GM12878 (cell line): ENCODE data around the gene YPEL4. TPM values are rescaled to one million over a fixed set of nuclear protein-coding genes. Genes with fewer than 3 reads are reported as not detected.

Source experiments
- ATAC-seq: fragments of 200-7000 bp; cut with Tn5 transposase; 3 replicates; pipeline ENCODE4 v1.9.1; 2020; ENCODE audit warnings: mild to moderate bottlenecking, moderate library complexity
- BruUV-seq: library from RNA; stranded (reverse); fragments of 400-500 nt; replicated peaks from 2 replicates; lab custom pipeline; 2021; lab: Mats Ljungman, UMichigan
- CTCF ChIA-PET: fragments of 300-600 bp; sonication (Branson Sonifier 250); formaldehyde crosslinking; extraction: SDS; loops from one replicate; lab custom pipeline; 2021; ENCODE audit warnings: inconsistent platforms; lab: Yijun Ruan, JAX
- POLR2A ChIA-PET: fragments of 350-600 bp; formaldehyde crosslinking; extraction: SDS; loops from one replicate; lab custom pipeline; 2021; ENCODE audit warnings: inconsistent platforms; lab: Charles Lee
- RAD21 ChIA-PET: fragments of 300-600 bp; sonication (Branson Sonifier 250); formaldehyde crosslinking; loops from one replicate; lab custom pipeline; 2023; ENCODE audit warnings: antibody characterized with exemption; ENCODE audit not compliant: unreplicated experiment; lab: Charles Lee
- SMC1A ChIA-PET: fragments of 300-600 bp; sonication (Branson Sonifier 250); formaldehyde crosslinking; loops from one replicate; lab custom pipeline; 2023; ENCODE audit not compliant: unreplicated experiment, uncharacterized antibody; lab: Charles Lee
- DNase-seq: peaks from one replicate; pipeline ENCODE4 v3.0.0-alpha.2; 2011; ENCODE audit warnings: low read depth, low spot score
- FAIRE-seq: peaks from 3 replicates; lab custom pipeline; 2011; peaks lifted over from hg19 to GRCh38; lab: Jason Lieb, UNC
- H2AFZ ChIP-seq: 2 replicates; pipeline ENCODE4 v1.6.0; 2011; ENCODE audit warnings: low read depth, low read length, control low read depth; ENCODE audit not compliant: control insufficient read depth
- H3K27ac ChIP-seq: 2 replicates; pipeline ENCODE4 v1.5.1; 2011; ENCODE audit warnings: control low read depth; ENCODE audit not compliant: control insufficient read depth, insufficient read depth
- H3K27me3 ChIP-seq, 2 experiments: replicated peaks in 1 of 2; 2 replicates each; pipeline versions ENCODE4 v1.6.0 to v1.6.1; 2011; ENCODE audit warnings: low read length in 1 of 2; ENCODE audit not compliant: control insufficient read depth in 2 of 2, insufficient read depth in 2 of 2
- H3K36me3 ChIP-seq, 2 experiments: 2 replicates each; pipeline ENCODE4 v1.5.1; 2011; ENCODE audit warnings: low read length in 1 of 2; ENCODE audit not compliant: control insufficient read depth in 2 of 2, insufficient read depth in 2 of 2
- H3K4me1 ChIP-seq: 2 replicates; pipeline ENCODE4 v1.6.1; 2011; ENCODE audit warnings: mild to moderate bottlenecking, low read length, moderate library complexity, mixed read lengths; ENCODE audit not compliant: control insufficient read depth, insufficient read depth
- H3K4me2 ChIP-seq: 2 replicates; pipeline ENCODE4 v1.6.0; 2011; ENCODE audit warnings: control low read depth; ENCODE audit not compliant: control insufficient read depth, insufficient read depth
- H3K4me3 ChIP-seq: fragments of 200-600 bp; sonication (generic); 2 replicates; pipeline ENCODE4 v1.5.1; 2016
- H3K79me2 ChIP-seq: 2 replicates; pipeline ENCODE4 v1.6.0; 2011; ENCODE audit warnings: low read length; ENCODE audit not compliant: control insufficient read depth, insufficient read depth
- H3K9ac ChIP-seq: 2 replicates; pipeline ENCODE4 v1.8.0; 2011; ENCODE audit warnings: low read length, control low read depth, mixed read lengths; ENCODE audit not compliant: control insufficient read depth, insufficient read depth
- H3K9me3 ChIP-seq: replicated peaks from 3 replicates; pipeline ENCODE4 v1.5.1; 2011; ENCODE audit warnings: mild to moderate bottlenecking, low read length; ENCODE audit not compliant: control insufficient read depth, insufficient read depth
- H4K20me1 ChIP-seq: 2 replicates; pipeline ENCODE4 v1.6.0; 2011; ENCODE audit not compliant: control insufficient read depth, insufficient read depth
- CHD1 ChIP-seq: IDR thresholded peaks from 2 replicates; pipeline ENCODE4 v1.6.1; 2012; ENCODE audit warnings: low read depth, low read length, improper control_type of control experiment
- FOS ChIP-seq: IDR thresholded peaks from 3 replicates; pipeline ENCODE4 v1.6.1; 2011; ENCODE audit warnings: borderline replicate concordance; ENCODE audit not compliant: insufficient read length; ENCODE audit errors: extremely low read depth
- PAX5 ChIP-seq: IDR thresholded peaks from 2 replicates; pipeline ENCODE4 v1.6.1; 2011; ENCODE audit warnings: low read depth, low read length, borderline replicate concordance
- RAD21 ChIP-seq: IDR thresholded peaks from 2 replicates; pipeline ENCODE4 v1.6.1; 2011; ENCODE audit warnings: mild to moderate bottlenecking, low read depth, low read length, moderate library complexity; ENCODE audit not compliant: insufficient read depth
- RUNX3 ChIP-seq: IDR thresholded peaks from 2 replicates; pipeline ENCODE4 v1.6.1; 2012; ENCODE audit warnings: low read length, inconsistent platforms
- SMC3 ChIP-seq: IDR thresholded peaks from 2 replicates; pipeline ENCODE4 v1.6.1; 2011; ENCODE audit warnings: low read length, improper control_type of control experiment, borderline replicate concordance
- WGBS: methylation state at CpG from one replicate; pipeline ENCODE4 v1.1.6; 2016; ENCODE audit warnings: low lambda C conversion rate; ENCODE audit not compliant: insufficient replicate concordance, insufficient coverage; ENCODE audit errors: missing lambda C conversion rate; 5-methylcytosine and 5-hydroxymethylcytosine counted together
- in situ Hi-C: fragments of 300-500 bp; cut with MboI; formaldehyde crosslinking; loops from 9 replicates; pipeline ENCODE4 v1.14.3; 2018; ENCODE audit warnings: mixed read lengths
- intact Hi-C: fragments of 100-400 bp; cut with micrococcal nuclease; formaldehyde crosslinking; loops from one replicate; pipeline ENCODE4 v1.14.2; 2022; ENCODE audit not compliant: unreplicated experiment
- polyA plus RNA-seq, 11 experiments: library from polyadenylated mRNA; depleted of rRNA in 4 of 11; unstranded in 6 of 11; stranded (reverse) in 5 of 11; fragments of >200 nt; fragmentation: Nextera tagmentation in 4 of 11; fragmentation: Illumina TruSeq in 1 of 11; extraction: Ambion mirVana in 4 of 11; extraction: Trizol in 1 of 11; gene quantifications; 1 replicate in 1 of 11; 2 replicates in 10 of 11; pipeline versions ENCODE4 v1.2.1 to v1.2.3, GENCODE V29; 2011 to 2016; ENCODE audit warnings: inconsistent platforms in 2 of 11, missing spikeins in 2 of 11, low read depth in 1 of 11
- total RNA-seq, 4 experiments: library from RNA; depleted of rRNA in 3 of 4; stranded (reverse); fragments of >200 nt in 3 of 4; fragmentation: Illumina TruSeq in 1 of 4; extraction: Trizol in 1 of 4; gene quantifications; 2 replicates each; pipeline versions ENCODE4 v1.2.1 to v1.2.3, GENCODE V29; 2013 to 2021
- TF ChIP-seq, protein P1 (sequence below): IDR thresholded peaks from 2 replicates; pipeline ENCODE4 v1.6.1; 2011; ENCODE audit warnings: borderline replicate concordance, low read depth, mild to moderate bottlenecking, moderate library complexity, low read length; ENCODE audit not compliant: insufficient read depth, poor library complexity, severe bottlenecking
- TF ChIP-seq, protein P2 (sequence below), 3 experiments: IDR thresholded peaks in 2 of 3; conservative IDR thresholded peaks in 1 of 3; 2 replicates each; pipeline ENCODE4 v1.5.1; 2011; ENCODE audit warnings: low read depth in 3 of 3, low read length in 3 of 3, mild to moderate bottlenecking in 3 of 3, control low read depth in 2 of 3, moderate library complexity in 2 of 3, inconsistent platforms in 1 of 3, mixed read lengths in 1 of 3; ENCODE audit not compliant: control insufficient read depth in 2 of 3, insufficient read depth in 1 of 3; ENCODE audit errors: extremely low read depth in 1 of 3

Gene YPEL4
- total and polyA plus RNA-seq, 10 of the 15 experiments (the other 5 are each of a cell fraction or from before 2014, with no cell fraction given) = 0.07 to 0.50 (median 0.13) TPM; not detected in 5

DNA sequence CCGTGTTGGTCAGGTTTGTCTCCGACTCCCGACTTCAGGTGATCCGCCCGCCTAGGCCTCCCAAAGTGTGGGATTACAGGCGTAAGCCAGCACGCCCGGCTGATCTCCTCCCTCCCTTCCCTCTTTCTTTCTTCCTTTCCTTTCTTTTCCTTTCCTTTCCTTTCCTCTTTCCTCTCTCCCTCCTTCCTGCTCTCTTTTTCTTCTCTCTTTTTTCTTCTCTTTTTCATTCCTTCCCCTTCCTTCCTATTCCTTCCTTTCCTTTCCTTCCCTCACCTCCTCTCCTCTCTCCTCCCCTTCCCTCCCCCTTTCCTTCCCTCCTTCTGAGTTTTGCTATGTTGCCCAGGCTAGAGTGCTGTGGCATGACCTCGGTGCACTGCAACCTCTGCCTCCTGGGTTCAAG lies 14.3 kb upstream of the YPEL4 start (continued):
- TF ChIP-seq, protein P1, sequence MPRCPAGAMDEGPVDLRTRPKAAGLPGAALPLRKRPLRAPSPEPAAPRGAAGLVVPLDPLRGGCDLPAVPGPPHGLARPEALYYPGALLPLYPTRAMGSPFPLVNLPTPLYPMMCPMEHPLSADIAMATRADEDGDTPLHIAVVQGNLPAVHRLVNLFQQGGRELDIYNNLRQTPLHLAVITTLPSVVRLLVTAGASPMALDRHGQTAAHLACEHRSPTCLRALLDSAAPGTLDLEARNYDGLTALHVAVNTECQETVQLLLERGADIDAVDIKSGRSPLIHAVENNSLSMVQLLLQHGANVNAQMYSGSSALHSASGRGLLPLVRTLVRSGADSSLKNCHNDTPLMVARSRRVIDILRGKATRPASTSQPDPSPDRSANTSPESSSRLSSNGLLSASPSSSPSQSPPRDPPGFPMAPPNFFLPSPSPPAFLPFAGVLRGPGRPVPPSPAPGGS = no peak

DNA sequence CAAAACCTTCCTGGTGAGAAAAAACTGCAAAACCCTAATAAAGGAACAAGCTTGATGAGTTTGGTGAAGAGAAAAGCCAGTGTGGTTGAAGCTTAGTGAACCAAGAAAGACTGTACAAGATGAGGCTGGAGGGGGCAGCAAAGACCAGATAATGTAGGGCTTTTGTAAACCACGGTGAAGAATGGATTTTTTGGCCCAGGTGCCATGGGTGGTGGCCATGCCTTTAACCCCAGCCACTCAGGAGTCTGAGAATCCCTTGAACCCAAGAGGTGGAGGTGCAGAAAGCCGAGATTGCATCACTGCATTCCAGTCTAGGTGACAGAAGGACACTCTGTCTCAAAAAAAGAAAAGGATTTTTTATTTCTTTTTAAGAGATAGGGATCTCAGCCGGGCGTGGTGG lies 13.2 kb upstream of the YPEL4 start:
- Histone ChIP-seq H3K4me1 (0 out of 2 replicates have a peak, but pooled peaks cover 2% of the 10 kb centered on the region), H3K27me3 (no peaks in the 10 kb centered on the region), H4K20me1 (no peaks in the 10 kb centered on the region), H3K27ac (no peak overlapping the region), H3K79me2 (peaks cover 14% of the 10 kb centered on the region), H3K4me3 (no peak overlapping the region), H3K4me2 (no peak overlapping the region), H3K36me3 (peaks cover 9 to 10% of the 10 kb centered on the region in 2 experiments; a peak in 3 of 4 replicates), H3K9me3 (no peaks in the 10 kb centered on the region), H2AFZ (no peak overlapping the region), H3K9ac (no peak overlapping the region)
- DNase-seq (no peak), FAIRE-seq (no peak), ATAC-seq (no peak)
- RAD21 ChIA-PET = interaction anchor here (0.5 to 1.6 kb wide), 8 partner anchors 18 to 925 kb away, joined by 3 to 20 read pairs (median 4); partner anchors contain the start of gene UBE2L6
- SMC1A ChIA-PET = interaction anchor here (0.6 to 1.4 kb wide), 5 partner anchors 52 to 840 kb away, joined by 3 to 16 read pairs (median 3); no protein-coding TSS in a partner anchor
- no peak for TF ChIP-seq FOS
- TF ChIP-seq RUNX3 = peak; percentile 24; the same call in 1 of the 2 replicates
- no peak for TF ChIP-seq CHD1
- TF ChIP-seq, protein P2, sequence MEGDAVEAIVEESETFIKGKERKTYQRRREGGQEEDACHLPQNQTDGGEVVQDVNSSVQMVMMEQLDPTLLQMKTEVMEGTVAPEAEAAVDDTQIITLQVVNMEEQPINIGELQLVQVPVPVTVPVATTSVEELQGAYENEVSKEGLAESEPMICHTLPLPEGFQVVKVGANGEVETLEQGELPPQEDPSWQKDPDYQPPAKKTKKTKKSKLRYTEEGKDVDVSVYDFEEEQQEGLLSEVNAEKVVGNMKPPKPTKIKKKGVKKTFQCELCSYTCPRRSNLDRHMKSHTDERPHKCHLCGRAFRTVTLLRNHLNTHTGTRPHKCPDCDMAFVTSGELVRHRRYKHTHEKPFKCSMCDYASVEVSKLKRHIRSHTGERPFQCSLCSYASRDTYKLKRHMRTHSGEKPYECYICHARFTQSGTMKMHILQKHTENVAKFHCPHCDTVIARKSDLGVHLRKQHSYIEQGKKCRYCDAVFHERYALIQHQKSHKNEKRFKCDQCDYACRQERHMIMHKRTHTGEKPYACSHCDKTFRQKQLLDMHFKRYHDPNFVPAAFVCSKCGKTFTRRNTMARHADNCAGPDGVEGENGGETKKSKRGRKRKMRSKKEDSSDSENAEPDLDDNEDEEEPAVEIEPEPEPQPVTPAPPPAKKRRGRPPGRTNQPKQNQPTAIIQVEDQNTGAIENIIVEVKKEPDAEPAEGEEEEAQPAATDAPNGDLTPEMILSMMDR (IDR thresholded peaks at IDR 0.05 in 2 of 3, conservative IDR thresholded peaks at IDR 0.05 in 1 of 3; ENCODE audit: control insufficient read depth in 2 of 3, extremely low read depth in 1 of 3, insufficient read depth in 1 of 3, low read depth in 3 of 3, low read length in 3 of 3) = peak; percentile 31 to 64 (median 51); a peak in 4 of 6 replicates
- TF ChIP-seq SMC3 = peak; percentile 36; the same call in 1 of the 2 replicates
- peak; percentile 56 for TF ChIP-seq PAX5
- TF ChIP-seq RAD21 = peak; percentile 57
- intact Hi-C loops (loop anchor here (5.0 kb wide), 1 partner anchor 624 kb away; no protein-coding TSS in a partner anchor), in situ Hi-C loops (loop anchor here (5.0 to 10.0 kb wide), 2 partner anchors 139 to 862 kb away; no protein-coding TSS in a partner anchor)
- no TSS peak for BruUV-seq
- 77% methylated on average over 4 of the region's 4 CpGs for WGBS
- POLR2A ChIA-PET = interaction anchor here (0.6 to 1.4 kb wide), 4 partner anchors 9 to 100 kb away, joined by 3 read pairs; no protein-coding TSS in a partner anchor
- CTCF ChIA-PET = interaction anchor here (0.6 to 2.1 kb wide), 16 partner anchors 12 to 911 kb away, joined by 3 to 31 read pairs (median 4); no protein-coding TSS in a partner anchor
